HG02571 (cell line): ENCODE data around the gene RNF31.
A peak's percentile ranks its signal among the peaks of the same experiment; 100 is the strongest.

Source experiments
- ATAC-seq: cut with Tn5 transposase; IDR thresholded peaks from one replicate; pipeline ENCODE4 v1.9.1; 2021; ENCODE audit warnings: mild to moderate bottlenecking, moderate library complexity; ENCODE audit not compliant: unreplicated experiment

Gene RNF31

DNA sequence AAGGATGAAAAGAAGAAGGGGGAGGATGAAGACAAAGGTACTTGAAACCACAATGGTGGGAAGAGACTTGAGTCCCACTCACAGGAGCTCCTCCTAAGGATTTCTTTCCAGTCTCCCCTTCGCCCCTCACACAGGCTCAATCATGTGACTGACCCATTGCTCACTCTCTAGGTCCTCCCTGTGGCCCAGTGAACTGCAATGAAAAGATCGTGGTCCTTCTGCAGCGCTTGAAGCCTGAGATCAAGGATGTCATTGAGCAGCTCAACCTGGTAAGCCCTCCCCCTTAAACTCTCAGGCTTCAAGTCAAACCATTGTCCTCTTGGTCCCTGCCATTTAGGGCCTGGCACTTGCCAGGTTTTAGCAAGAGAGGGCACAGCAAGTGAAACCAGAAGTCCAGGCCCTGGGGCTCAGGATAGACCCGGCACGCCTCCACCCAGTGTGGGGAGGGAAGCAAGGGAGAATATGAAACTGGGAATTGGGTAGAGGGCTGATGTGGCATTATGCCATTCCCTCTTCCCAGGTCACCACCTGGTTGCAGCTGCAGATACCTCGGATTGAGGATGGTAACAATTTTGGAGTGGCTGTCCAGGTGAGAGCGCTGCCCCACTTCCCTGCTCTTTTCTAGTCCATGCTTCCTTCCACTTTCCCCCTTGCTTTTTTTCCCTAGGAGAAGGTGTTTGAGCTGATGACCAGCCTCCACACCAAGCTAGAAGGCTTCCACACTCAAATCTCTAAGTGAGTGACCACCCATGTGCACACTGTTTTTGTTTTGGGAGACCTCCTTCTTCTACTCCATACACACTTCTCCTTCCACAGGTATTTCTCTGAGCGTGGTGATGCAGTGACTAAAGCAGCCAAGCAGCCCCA, 9.5 kb upstream of the RNF31 start:
- no peak for ATAC-seq

GRCh38 chr14:24138396-24139271, 8.7 kb upstream of the RNF31 start:
- no peak for ATAC-seq

DNA sequence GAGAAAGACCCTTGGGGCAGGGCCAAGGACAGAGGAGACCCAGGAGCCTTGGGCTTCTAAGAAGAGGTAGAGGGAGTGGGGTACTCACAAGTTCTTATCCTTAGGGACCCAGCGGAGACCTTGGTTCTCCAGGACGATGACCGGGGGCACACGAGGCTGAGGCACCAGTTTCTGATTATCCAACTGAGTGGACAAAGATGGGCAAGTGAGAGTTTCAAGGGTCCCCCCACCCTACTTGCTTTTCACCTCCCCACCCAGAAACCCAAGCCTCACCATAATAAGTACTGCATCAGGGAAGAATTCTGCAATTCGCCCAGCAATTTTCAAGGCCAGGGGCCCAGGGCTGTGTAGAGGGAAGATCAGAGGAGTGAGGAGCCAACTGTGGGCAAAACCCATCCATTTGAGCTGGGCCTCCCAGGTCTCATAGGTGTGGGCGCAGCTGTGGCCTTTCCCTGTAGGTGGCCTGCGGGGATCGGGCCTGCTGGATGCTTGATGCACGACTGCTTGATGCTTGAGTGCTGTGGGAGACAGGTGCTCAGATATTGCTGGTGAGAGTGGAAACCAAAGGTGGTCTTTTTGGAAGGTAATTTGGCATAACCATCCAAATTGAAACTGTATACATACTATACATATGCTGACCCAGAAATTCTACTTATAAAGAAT, 7.9 kb upstream of the RNF31 start:
- ATAC-seq, result no peak

DNA sequence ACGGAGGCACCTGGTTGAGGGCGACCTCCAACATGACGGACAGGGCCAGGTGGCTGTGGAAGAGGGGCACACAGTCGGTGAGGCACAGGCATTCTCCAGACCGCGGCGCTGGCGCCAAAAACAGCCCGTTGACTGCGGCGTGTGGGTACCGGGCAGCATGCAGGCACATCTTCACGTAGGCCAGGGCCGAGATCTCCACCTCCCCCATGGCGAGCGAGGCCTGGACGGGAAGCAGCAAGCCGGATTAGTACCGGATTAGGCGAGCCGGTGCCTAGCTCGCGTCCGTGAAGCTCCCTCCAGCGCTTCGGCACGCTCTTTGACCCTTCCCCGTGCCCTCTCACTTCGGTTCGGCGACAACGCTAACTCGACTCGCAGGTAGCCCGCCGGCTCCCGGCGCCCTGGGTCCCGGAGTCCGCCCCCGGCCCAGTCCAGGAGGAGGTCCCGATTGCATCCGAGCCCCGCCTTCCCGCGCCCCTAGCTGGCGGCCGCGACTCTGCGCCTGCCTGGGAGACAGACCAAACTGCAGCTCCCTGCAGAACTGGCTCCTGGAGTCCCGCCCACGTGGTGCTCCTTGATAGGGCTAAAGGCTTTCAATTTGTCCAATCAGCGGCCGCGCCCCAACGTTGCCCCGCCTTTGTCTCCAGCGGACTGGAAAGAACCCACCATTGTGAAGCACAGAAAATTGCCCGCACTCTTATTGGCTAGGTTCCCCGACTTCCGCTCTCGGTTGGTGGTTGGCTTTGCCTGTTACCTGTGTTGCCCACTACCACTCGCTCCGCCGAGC, 6.0 kb upstream of the RNF31 start, which contains the start of gene EMC9:
EMC9 (minus strand) TSS at position 495 of the 784 bp plus-strand sequence; CDS start at position 208, 287 bp downstream.
- ATAC-seq, result peak; percentile 81

GRCh38 chr14:24143511-24143910, 3.8 kb upstream of the RNF31 start:
- ATAC-seq, result no peak

DNA sequence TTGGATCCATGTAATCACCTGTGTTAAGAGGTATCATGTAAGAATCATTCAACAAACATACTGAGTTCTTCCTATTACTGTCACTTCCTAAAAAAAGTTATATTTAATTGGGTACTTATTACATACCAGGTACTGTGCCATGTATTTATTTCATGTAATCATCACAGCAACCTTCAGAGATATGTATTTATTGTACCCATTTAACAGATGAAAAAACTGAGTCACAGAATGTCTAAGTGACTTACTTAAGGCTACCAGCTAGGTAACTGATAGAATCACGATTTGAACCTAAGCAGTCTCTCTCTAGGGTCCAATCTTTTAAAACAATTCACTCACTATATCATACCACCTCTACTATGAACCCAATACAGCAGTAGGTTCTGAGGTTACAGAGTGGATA, 2.8 kb upstream of the RNF31 start:
- no peak for ATAC-seq

DNA sequence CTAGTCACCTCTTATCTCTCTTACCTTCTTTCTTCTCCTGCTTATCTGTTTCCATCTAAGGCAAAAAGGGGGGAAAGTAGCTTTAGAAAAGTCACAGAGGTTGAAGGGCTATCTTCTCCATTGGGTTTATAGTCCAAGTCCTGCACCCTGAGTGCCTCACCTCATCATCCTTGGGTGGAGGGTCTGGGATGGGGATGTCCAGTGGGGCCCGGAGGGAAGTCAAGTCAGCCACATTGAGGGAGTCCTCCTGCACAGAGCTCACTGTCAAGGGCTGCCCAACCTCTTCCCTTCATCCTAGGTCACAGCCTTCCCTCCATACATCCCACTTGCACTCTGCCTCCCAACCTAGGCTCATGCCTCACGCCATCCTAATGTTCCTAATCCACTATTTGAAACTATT, 2.1 kb upstream of the RNF31 start:
- ATAC-seq, result no peak

DNA sequence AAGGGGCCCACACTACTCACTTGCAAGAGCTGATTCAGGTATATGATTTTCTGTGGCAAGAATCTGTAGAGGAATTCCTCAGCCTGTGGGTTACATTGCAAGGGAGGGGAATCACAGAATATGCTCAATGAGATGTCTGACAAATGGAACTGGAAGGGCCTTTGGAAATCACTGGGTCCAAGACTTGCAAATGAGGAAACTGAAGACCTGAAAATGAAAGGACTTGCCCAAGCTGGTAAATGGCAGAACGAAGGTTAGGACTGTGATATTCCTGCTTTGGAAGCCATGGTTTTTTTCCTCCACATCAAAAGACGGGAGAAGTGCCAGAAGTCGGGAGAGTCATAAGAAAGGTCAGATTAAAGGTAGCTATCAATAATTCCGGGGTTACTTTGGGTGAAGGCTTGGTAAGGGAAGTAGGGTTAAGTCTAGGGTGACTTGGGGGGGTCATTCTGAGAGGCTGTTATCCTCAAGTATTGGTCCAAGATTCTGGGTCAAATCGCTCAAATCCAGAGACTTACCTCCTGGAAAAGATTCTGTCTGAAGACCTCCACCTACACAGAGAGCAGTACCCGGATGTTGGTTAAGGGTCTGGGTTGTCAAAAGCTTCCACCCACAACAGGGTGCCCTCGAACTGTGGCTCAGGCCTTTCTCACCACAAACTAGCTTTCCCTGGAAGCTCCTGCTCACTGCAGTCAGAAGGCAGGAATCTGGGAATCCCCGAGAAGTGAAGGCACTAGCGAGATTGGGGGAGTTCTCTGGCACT, 1.4 kb upstream of the RNF31 start:
- ATAC-seq, result no peak

GRCh38 chr14:24146453-24146977, 783 bp upstream of the RNF31 start, which contains the start of gene PSME2:
PSME2 (minus strand) TSS chr14:24146610; CDS start chr14:24146581, 29 bp downstream.
- peak; percentile 66 for ATAC-seq

DNA sequence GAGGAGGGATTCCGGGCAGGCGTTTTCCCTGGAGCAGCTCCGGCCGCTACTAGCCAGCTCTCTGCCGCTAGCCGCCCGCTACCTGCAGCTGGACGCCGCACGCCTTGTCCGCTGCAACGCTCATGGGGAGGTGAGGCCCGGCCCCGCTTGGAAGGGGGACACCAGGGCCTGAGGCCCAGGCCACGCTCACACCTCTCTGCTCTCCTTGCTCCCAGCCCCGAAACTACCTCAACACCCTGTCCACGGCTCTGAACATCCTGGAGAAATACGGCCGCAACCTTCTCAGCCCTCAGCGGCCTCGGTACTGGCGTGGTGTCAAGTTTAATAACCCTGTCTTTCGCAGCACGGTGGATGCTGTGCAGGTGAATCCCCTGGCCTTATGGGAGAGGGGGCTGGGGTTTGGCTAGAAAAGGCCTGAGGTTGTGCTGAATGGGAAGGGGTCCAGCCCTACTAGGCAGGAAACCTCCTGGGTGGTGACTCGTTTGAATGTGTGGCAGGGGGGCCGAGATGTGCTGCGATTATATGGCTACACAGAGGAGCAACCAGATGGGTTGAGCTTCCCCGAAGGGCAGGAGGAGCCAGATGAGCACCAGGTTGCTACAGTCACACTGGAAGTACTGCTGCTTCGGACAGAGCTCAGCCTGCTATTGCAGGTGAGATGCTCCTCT, 597 bp downstream of the RNF31 start:
- ATAC-seq, result no peak

DNA sequence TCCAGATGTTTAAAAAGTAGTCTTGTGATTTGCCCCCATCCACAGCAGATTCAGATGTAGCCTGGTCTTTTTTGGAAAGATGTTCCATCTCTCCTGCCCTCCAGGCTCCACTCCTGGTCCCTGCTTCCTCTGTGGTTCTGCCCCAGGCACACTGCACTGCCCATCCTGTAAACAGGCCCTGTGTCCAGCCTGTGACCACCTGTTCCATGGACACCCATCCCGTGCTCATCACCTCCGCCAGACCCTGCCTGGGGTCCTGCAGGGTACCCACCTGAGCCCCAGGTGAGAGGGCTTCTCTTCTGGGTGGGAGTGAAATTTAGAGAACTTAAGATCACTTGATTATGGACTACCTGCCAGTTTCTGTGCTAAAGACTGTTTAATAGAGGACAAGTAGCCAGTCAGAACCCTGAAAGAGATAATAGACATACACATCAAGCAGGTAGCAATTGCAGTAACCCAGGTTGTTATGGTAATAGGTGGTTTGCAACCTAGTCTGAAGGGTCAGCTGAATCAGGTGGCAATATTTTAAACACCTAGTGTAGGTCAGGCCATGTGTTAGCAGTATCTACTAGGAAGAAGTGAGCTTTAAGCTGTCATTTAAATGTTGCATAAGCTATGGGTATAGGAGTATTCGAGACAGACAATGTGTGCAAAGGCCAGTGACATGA, 2.1 kb downstream of the RNF31 start:
- no peak for ATAC-seq

GRCh38 chr14:24150061-24150460, 2.8 kb downstream of the RNF31 start:
- ATAC-seq, result no peak

GRCh38 chr14:24150567-24150966, 3.3 kb downstream of the RNF31 start:
- no peak for ATAC-seq

DNA sequence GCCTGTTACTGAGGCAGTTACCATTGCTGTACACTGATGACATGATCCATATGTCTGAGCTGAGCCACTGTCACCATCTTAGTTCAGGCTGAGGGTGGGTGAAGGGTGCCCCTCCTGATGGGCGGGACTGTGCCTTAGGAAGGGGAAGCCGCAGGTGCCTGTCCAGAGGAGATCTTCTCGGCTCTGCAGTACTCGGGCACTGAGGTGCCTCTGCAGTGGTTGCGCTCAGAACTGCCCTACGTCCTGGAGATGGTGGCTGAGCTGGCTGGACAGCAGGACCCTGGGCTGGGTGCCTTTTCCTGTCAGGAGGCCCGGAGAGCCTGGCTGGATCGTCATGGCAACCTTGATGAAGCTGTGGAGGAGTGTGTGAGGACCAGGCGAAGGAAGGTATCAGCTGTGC, 3.7 kb downstream of the RNF31 start:
- ATAC-seq, result no peak

DNA sequence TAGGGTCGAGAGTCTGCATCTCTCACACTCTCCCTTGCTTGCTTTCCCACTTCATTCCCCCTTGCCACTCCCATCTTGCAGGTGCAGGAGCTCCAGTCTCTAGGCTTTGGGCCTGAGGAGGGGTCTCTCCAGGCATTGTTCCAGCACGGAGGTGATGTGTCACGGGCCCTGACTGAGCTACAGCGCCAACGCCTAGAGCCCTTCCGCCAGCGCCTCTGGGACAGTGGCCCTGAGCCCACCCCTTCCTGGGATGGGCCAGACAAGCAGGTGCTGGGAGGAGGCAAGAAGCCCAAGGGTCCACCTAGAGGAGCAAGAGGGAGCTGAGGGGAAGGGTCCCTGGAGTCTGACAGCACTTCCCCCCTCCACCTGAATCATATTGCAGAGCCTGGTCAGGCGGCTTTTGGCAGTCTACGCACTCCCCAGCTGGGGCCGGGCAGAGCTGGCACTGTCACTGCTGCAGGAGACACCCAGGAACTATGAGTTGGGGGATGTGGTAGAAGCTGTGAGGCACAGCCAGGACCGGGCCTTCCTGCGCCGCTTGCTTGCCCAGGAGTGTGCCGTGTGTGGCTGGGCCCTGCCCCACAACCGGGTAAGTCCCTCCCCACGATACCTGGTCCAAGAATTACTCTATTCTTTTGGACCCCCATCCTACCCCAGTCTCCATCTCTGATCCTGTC, 4.2 kb downstream of the RNF31 start:
- no peak for ATAC-seq

GRCh38 chr14:24155100-24155499, 7.8 kb downstream of the RNF31 start:
- ATAC-seq, result no peak

- ATAC-seq, result no peak
Observed at GRCh38 chr14:24156840-24157239, 9.5 kb downstream of the RNF31 start.

- no peak for ATAC-seq
Observed at GRCh38 chr14:24157331-24157730, 10.0 kb downstream of the RNF31 start.
